Activated T-cell treated with anti-CD3 and anti-CD28 coated beads, Interleukin-2, amount 50 U/mL, for 4 hours (primary cell): ENCODE measurements around the gene MALRD1. TPM values are rescaled to one million over a fixed set of nuclear protein-coding genes. Genes with fewer than 3 reads are reported as not detected.

Experiments used
- ATAC-seq, 2 donors: fragments of 200-7000 bp; cut with Tn5 transposase; one replicate each; pipeline ENCODE4 v1.10.0; 2021
- DNase-seq: peaks from one replicate; pipeline ENCODE4 v3.0.0-alpha.2; 2020
- H3K27me3 Mint-ChIP-seq: one replicate; pipeline ENCODE4 v1.8.0; 2021; ENCODE audit warnings: low read depth, mixed read lengths
- H3K36me3 Mint-ChIP-seq: one replicate; pipeline ENCODE4 v1.8.0; 2022; ENCODE audit warnings: mixed read lengths; ENCODE audit not compliant: insufficient read depth
- H3K4me1 Mint-ChIP-seq: one replicate; pipeline ENCODE4 v1.8.0; 2021; ENCODE audit warnings: low read depth, mixed read lengths
- H3K4me3 Mint-ChIP-seq: one replicate; pipeline ENCODE4 v1.8.0; 2021; ENCODE audit warnings: mild to moderate bottlenecking, moderate library complexity, mixed read lengths
- H3K9me3 Mint-ChIP-seq: one replicate; pipeline ENCODE4 v1.8.0; 2021; ENCODE audit warnings: mixed read lengths
- total RNA-seq, 3 donors: library from RNA; stranded (reverse); gene quantifications; one replicate each; pipeline ENCODE4 v1.2.1, GENCODE V29; 2021

Gene MALRD1
- total RNA-seq, 3 donors from 2014 or later = not detected

DNA sequence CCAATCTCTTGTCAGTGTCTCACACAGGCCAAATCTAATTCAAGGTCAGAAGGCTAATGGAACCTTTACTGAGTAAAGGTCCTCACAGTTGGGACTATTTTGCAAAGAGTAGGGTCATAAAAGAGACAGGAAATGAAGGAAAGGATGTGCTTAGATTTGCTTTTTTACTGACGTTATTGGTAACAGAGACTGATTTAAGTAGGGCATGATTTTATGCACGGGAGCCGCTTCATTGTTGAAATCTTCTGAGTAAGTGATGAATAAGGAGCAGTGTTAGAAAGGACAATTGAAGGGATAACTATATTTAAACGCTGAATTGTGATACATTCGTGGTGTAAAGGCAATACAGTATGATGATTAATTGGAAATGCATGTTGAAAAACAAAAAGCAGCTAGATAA is 261.5 kb downstream of the MALRD1 start:
- H3K36me3 Mint-ChIP-seq = no peaks in the 10 kb centered on the region
- H3K27me3 Mint-ChIP-seq = no peaks in the 10 kb centered on the region
- DNase-seq (no peak), ATAC-seq (no peak)
- H3K9me3 Mint-ChIP-seq = no peaks in the 10 kb centered on the region
- H3K4me1 Mint-ChIP-seq = no peaks in the 10 kb centered on the region
- H3K4me3 Mint-ChIP-seq = no peak overlapping the region

DNA sequence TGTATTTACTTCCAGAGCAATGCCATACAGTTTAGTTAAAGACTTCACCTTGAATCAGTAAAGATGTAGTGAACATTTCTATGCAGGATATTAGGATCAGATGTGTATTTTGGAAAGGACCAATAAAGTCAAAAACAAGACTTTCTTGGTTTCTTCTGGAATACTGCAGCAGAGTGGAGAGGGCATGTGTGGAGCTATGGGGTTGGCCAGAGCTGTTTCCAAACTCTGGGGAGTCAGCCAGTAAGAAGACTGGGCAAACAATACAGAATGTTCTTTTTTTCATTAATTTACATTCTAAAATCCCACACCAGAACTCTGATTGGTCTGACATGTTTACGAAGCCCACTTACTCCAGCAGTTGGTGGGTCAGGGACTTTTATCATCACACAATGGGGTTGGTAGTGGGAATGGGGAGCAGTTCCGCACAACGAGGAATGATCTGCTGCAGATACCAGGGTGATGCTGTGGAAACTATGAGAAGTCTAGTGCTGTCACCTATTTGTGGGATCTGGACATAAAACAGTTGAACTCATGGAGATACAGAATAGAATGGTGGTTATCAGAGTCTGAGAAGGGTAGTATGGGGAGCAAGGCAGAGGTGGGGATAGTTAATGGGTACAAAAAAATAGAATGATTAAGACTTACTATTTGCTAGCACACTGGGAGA is 267.7 kb downstream of the MALRD1 start:
- Mint-ChIP-seq H3K36me3 (no peaks in the 10 kb centered on the region), H3K27me3 (no peaks in the 10 kb centered on the region), H3K4me1 (no peaks in the 10 kb centered on the region), H3K4me3 (no peak overlapping the region), H3K9me3 (no peaks in the 10 kb centered on the region)
- no peak for DNase-seq
- no peak for ATAC-seq

DNA sequence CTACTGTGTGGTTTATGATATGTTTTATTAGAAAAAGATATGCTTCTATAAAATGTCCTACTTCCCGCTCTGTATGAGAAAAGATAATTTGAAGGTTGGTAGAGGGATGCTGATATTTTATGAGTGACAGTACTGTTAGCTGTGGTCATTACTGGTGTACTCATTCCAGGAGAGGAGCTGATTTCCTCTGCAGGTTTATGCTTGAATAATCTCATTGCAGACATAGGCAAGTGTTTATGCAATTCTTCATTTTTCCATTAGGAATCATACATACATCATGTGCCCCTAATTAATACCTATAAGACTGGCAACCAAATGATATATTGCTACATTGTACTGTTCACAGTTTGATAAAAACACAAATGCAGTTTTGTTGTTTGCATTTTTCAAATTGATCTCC is 269.4 kb downstream of the MALRD1 start:
- Mint-ChIP-seq H3K36me3 (no peaks in the 10 kb centered on the region), H3K4me3 (no peak overlapping the region), H3K9me3 (no peaks in the 10 kb centered on the region), H3K4me1 (no peaks in the 10 kb centered on the region), H3K27me3 (no peaks in the 10 kb centered on the region)
- ATAC-seq (no peak), DNase-seq (no peak)

DNA sequence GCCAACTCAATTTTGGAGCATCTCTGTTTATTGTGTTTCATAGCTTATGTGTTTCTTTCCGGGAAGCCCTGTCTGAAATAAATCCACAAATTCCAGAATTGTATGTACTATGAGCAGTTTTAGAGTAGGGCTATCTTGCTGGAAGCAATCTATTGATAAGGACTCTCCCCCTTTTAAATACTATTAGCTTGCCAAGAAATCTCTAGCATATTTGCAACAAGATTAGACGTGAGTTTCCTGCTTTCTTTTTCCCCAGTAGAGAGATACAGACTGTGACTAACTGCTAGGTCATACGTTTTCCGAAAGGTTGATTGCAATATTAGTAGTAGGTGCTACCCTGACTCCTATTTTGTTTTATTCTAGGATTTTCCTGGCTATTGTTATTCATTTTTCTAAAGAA is 277.0 kb downstream of the MALRD1 start:
- no peak for ATAC-seq
- DNase-seq = no peak
- Mint-ChIP-seq H3K27me3 (no peaks in the 10 kb centered on the region), H3K36me3 (no peaks in the 10 kb centered on the region), H3K9me3 (no peaks in the 10 kb centered on the region), H3K4me3 (no peak overlapping the region), H3K4me1 (no peaks in the 10 kb centered on the region)

DNA sequence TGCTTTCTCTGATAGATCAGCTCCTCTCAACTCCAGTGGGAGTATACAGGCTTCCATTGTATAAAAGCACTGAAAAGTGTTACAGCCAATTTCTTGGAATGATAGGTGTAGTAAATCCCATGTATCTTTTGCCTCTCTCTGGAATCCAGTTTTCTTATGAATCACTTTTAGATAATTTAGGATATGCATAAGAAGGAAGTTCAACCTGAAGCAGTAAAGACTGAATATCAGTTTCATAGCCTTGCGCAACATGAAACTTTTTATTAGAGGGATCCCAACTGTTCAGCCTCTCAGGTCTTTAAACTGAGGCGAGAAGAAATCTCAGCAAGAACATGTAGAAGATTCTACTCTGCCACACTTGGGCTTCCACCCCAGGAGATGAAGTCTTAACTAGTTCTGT is 280.0 kb downstream of the MALRD1 start:
- DNase-seq (no peak), ATAC-seq (no peak)
- Mint-ChIP-seq H3K36me3 (no peaks in the 10 kb centered on the region), H3K27me3 (no peaks in the 10 kb centered on the region), H3K4me3 (no peak overlapping the region), H3K9me3 (peaks cover 4% of the 10 kb centered on the region), H3K4me1 (no peaks in the 10 kb centered on the region)

DNA sequence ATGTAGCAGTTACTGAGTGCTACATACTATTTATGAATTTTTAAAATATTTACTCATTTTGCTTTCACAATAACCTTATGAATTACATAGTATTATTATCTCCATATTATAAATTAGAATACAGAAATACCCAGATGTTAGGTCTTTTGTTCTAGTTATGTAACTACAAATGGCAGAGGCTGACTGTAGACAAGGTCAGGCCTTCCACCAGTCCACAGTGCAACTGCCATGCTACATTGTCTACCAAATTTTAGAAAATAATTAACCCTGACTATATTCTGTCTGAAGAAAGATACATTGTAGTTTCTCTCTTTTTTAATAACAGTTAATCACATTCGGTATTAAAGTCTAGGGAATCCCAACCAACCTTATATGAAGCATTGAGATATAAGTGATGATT is 280.9 kb downstream of the MALRD1 start:
- no peaks in the 10 kb centered on the region for H3K27me3 Mint-ChIP-seq
- no peaks in the 10 kb centered on the region for H3K36me3 Mint-ChIP-seq
- no peak overlapping the region for H3K4me3 Mint-ChIP-seq
- H3K9me3 Mint-ChIP-seq = peaks cover 6% of the 10 kb centered on the region
- H3K4me1 Mint-ChIP-seq = no peaks in the 10 kb centered on the region
- DNase-seq = no peak
- no peak for ATAC-seq

DNA sequence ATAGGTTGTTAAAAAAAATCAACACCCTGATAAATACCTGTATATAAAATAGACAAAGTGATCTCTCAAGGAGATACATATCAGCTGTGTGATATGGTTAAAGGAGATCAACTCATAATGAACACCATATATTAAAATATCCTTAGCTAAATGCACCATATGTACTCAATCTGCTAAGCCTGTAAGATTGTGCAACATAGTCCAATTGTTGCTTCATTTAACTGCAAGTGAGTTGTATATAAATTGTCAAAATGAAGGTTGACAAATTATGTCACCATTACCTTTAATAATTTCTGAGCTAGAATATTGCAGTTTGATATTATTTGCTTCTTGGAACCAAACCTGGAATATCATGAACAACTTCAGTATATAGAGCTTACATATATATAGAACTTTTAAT is 283.7 kb downstream of the MALRD1 start:
- H3K36me3 Mint-ChIP-seq = no peaks in the 10 kb centered on the region
- DNase-seq (no peak), ATAC-seq (no peak)
- no peaks in the 10 kb centered on the region for H3K4me1 Mint-ChIP-seq
- no peaks in the 10 kb centered on the region for H3K27me3 Mint-ChIP-seq
- H3K9me3 Mint-ChIP-seq = peaks cover 11% of the 10 kb centered on the region
- no peak overlapping the region for H3K4me3 Mint-ChIP-seq

DNA sequence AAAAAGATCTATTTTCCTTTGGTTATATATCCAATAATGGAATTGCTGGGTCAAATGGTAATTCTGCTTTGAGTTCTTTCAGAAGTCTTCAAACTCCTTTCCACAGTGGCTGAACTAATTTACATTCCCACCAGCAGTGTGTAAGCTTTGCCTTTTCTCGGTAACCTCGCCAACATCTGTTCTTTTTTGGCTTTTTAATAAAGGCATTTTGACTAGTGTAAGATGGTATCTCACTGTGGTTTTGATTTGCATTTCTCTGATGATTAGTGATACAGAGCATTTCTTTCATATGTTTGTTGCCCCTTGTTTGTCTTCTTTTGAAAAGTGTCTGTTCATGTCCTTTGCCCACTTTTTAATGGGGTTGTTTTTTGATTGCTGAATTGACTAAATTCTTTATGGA is 285.0 kb downstream of the MALRD1 start:
- no peaks in the 10 kb centered on the region for H3K4me1 Mint-ChIP-seq
- DNase-seq (no peak), ATAC-seq (no peak)
- H3K9me3 Mint-ChIP-seq = peaks cover 15% of the 10 kb centered on the region
- H3K4me3 Mint-ChIP-seq = no peak overlapping the region
- H3K27me3 Mint-ChIP-seq = no peaks in the 10 kb centered on the region
- H3K36me3 Mint-ChIP-seq = no peaks in the 10 kb centered on the region

DNA sequence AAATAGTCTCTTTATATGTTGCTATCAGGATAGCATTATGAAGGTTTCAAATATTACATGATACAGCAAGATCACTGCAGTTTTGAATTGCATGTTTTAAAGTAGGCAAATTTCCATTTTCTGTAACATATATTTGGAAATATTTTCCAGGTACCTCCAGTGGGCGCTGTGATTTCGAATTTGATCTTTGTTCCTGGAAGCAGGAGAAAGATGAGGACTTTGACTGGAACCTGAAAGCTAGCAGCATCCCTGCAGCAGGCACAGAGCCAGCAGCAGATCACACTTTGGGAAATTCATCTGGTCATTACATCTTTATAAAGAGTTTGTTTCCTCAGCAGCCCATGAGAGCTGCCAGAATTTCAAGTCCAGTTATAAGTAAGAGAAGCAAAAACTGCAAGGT is 299.0 kb downstream of the MALRD1 start:
- no peaks in the 10 kb centered on the region for H3K9me3 Mint-ChIP-seq
- no peaks in the 10 kb centered on the region for H3K4me1 Mint-ChIP-seq
- no peak overlapping the region for H3K4me3 Mint-ChIP-seq
- DNase-seq (no peak), ATAC-seq (no peak)
- no peaks in the 10 kb centered on the region for H3K27me3 Mint-ChIP-seq
- H3K36me3 Mint-ChIP-seq = no peaks in the 10 kb centered on the region

DNA sequence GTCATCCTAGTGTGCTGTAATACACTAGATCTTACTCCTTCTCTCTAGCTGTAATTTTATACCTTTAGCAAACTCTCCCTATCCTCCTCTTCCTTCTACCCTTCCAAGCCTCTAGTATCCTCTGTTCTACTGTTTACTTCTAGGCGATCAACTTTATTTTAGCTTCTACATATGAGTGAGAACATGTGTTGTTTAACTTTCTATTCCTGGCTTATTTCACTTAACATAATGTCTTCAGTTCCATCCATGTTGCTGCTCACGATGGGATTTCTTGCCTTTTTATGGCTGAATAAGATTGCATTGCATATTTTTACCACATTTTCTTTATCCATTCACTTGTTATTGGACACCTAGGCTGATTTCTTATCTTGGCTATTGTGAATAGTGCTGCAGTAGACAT is 318.6 kb downstream of the MALRD1 start:
- ATAC-seq (no peak), DNase-seq (no peak)
- Mint-ChIP-seq H3K9me3 (peaks cover 4% of the 10 kb centered on the region), H3K27me3 (no peaks in the 10 kb centered on the region), H3K4me3 (no peak overlapping the region), H3K36me3 (no peaks in the 10 kb centered on the region), H3K4me1 (no peaks in the 10 kb centered on the region)

DNA sequence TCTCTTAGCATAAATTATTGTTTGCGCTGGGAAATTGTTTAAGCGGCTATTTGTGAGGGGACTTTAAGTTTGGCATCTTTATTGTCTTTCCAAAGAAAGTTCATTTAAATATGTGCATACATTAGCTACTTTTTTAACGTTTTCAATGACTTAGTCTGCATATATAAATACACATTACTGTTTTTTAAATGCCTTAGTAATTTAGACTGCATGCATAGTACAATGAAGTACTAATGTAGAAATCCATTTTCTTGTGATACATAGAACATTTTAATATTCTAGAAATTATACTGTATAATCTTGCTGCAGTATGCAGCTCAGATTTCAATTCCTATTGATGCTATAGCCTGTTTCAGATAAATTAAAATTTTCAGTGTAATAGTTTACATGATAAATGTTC is 325.4 kb downstream of the MALRD1 start:
- no peaks in the 10 kb centered on the region for H3K36me3 Mint-ChIP-seq
- no peaks in the 10 kb centered on the region for H3K4me1 Mint-ChIP-seq
- peaks cover under 1% of the 10 kb centered on the region for H3K9me3 Mint-ChIP-seq
- H3K4me3 Mint-ChIP-seq = no peak overlapping the region
- ATAC-seq (no peak), DNase-seq (no peak)
- no peaks in the 10 kb centered on the region for H3K27me3 Mint-ChIP-seq

DNA sequence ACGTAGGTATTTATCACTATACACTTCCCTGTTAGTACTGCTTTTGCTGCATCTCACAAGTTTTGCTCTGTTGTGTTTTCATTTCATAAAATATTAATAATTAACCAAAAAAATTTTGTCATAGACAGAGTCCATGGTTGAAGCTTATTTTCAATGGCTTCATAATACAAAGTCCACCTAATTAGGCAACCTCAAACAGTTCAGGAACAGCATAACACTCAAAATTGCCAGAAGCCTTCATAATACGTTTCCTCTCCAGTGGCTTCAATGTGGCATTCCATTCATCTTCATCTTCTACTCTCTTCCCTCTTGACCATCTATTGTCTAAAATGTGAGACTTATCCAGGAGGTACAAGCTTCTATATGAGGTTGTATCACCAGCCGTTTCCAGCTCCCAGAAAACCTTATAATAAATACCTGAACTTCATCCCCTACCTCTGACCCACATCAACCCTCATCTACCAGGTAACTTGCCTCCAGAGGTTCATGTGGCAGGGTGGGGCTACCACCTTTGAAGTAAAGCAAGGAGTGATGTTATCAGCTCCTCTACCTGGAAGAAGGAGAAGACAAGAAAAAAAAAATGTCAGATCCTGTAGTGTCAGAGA is 337.3 kb downstream of the MALRD1 start:
- ATAC-seq = no peak
- no peak overlapping the region for H3K4me3 Mint-ChIP-seq
- no peaks in the 10 kb centered on the region for H3K4me1 Mint-ChIP-seq
- no peaks in the 10 kb centered on the region for H3K27me3 Mint-ChIP-seq
- DNase-seq = no peak
- peaks cover 13% of the 10 kb centered on the region for H3K9me3 Mint-ChIP-seq
- no peaks in the 10 kb centered on the region for H3K36me3 Mint-ChIP-seq

DNA sequence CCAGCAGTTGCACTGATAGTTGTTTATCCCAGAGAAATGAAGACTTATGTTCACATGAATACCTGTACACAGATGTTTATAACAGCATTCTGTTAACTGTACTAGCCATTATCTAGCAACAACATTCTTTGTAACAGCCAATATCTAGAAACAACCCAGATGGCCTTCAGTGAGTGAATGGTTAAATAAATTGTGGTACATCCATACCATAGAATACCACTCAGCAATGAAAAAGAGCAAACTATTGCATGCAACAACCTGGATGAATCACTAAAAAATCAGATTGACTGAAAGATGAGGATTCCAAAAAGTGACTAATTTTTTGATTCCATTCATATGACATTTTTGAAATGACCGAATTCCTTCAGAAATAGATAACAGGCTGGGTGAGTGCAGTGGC is 360.3 kb downstream of the MALRD1 start:
- DNase-seq (no peak), ATAC-seq (no peak)
- H3K4me1 Mint-ChIP-seq = no peaks in the 10 kb centered on the region
- H3K9me3 Mint-ChIP-seq = peaks cover 10% of the 10 kb centered on the region
- no peaks in the 10 kb centered on the region for H3K36me3 Mint-ChIP-seq
- no peaks in the 10 kb centered on the region for H3K27me3 Mint-ChIP-seq
- no peak overlapping the region for H3K4me3 Mint-ChIP-seq

DNA sequence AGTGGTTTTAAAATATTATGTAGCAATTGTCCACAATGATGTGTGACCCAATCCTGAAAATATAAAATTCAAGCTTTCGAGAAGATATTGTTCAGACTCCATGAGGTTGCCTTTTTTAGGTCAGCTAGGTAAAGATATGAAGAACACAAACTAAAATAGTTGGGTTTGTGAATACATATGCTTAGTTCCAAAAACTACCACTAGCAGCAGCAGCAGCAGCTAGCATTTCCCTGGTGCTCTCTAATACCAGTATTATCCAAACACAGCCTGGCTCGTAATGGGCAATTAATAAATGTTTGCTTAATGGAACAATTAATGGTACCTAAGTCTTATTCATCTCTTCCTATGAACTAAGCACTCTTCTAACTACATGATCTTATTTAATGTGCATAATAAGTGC is 362.5 kb downstream of the MALRD1 start:
- Mint-ChIP-seq H3K27me3 (no peaks in the 10 kb centered on the region), H3K4me1 (no peaks in the 10 kb centered on the region), H3K36me3 (no peaks in the 10 kb centered on the region), H3K4me3 (no peak overlapping the region), H3K9me3 (peaks cover 10% of the 10 kb centered on the region)
- DNase-seq = no peak
- no peak for ATAC-seq

DNA sequence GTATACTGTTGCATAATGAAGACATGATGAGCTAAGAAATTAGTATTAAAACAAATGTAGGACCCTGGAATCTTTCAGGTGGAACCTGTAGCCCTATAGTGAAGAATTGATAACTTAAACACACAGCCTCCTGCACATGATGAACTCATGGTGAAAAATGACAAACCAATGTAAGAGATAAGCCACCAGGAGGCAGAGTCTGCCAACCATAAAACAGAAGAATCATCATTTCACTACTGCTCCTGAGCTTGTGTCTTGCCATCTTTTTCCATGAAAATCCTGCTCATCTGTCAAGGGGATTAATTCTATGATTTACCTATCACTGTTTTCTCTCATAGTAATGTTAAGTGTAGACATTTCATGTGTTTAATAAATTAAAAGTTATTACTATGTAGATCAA is 363.9 kb downstream of the MALRD1 start:
- H3K27me3 Mint-ChIP-seq = no peaks in the 10 kb centered on the region
- no peak for DNase-seq
- H3K4me1 Mint-ChIP-seq = no peaks in the 10 kb centered on the region
- H3K4me3 Mint-ChIP-seq = no peak overlapping the region
- no peaks in the 10 kb centered on the region for H3K36me3 Mint-ChIP-seq
- no peak for ATAC-seq
- H3K9me3 Mint-ChIP-seq = peaks cover 7% of the 10 kb centered on the region
